ENCODE measurements around the gene ZNF70. TPM values are rescaled to one million over a fixed set of nuclear protein-coding genes. Genes with fewer than 3 reads are reported as not detected.

The ZNF70 gene
- total and polyA plus RNA-seq, 2 donors (not counting 1 experiment from before 2014, with no cell fraction given), result 2.1 to 8.3 TPM

- Histone ChIP-seq H3K9ac (ENCODE audit: low read length) (no peak overlapping the region), H3K4me2 (replicated peaks; ENCODE audit: low read depth, low read length, poor library complexity, severe bottlenecking) (no peak overlapping the region), H3K27me3 (replicated peaks in 1 of 4; ENCODE audit: control extremely low read depth in 1 of 4, control insufficient read depth in 3 of 4, insufficient read depth in 4 of 4, low read length in 3 of 4) (no peaks in the 10 kb centered on the region), H3K4me1 (ENCODE audit: control insufficient read depth in 2 of 2, insufficient read depth in 2 of 2, low read length in 2 of 2) (no peaks in the 10 kb centered on the region), H3K27ac (ENCODE audit: low read length in 2 of 2) (no peak overlapping the region), H2AFZ (ENCODE audit: insufficient read depth, low read depth, low read length, poor library complexity, severe bottlenecking) (no peak overlapping the region), H4K20me1 (ENCODE audit: control insufficient read depth, insufficient read depth, low read length, poor library complexity, severe bottlenecking) (peaks cover 25% of the 10 kb centered on the region), H3K79me2 (ENCODE audit: control insufficient read depth, insufficient read depth, low read length) (peaks cover 46% of the 10 kb centered on the region), H3K36me3 (replicated peaks in 1 of 2; ENCODE audit: control extremely low read depth in 1 of 2, control insufficient read depth in 1 of 2, extremely low read depth in 1 of 2, insufficient read depth in 2 of 2, low read length in 1 of 2) (peaks cover 12 to 85% of the 10 kb centered on the region in 2 experiments), H3K4me3 (ENCODE audit: control extremely low read depth in 1 of 5, extremely low read depth in 1 of 5, insufficient read depth in 1 of 5, low read depth in 2 of 5, low read length in 4 of 5) (no peak overlapping the region), H3K9me3 (ENCODE audit: control extremely low read depth in 1 of 3, control insufficient read depth in 2 of 3, insufficient read depth in 1 of 3, low read length in 2 of 3) (no peaks in the 10 kb centered on the region)
- Mint-ChIP-seq H3K4me1 (peaks cover 1% of the 10 kb centered on the region), H3K4me3 (no peak overlapping the region), H3K27ac (no peak overlapping the region), H3K9me3 (ENCODE audit: insufficient read depth) (no peaks in the 10 kb centered on the region), H3K27me3 (no peaks in the 10 kb centered on the region)
- intact Hi-C loops (cut with micrococcal nuclease), result no loop called here
- POLR2A ChIA-PET, result no interaction called here
- no peak for ATAC-seq (ENCODE audit: low read depth)
- TF ChIP-seq EZH2 (IDR thresholded peaks at IDR 0.05; ENCODE audit: borderline replicate concordance, insufficient read depth, low read depth, low read length, poor library complexity, severe bottlenecking) (no peak), CTCF (IDR thresholded peaks at IDR 0.05) (no peak)
- no peak for DNase-seq
- WGBS (ENCODE audit: insufficient coverage), result no CpG with 5 or more reads among the region's 3 CpGs
- CTCF ChIA-PET, result no interaction called here
These were observed 45.6 kb downstream of the ZNF70 start for GRCh38 chr22:23705358-23705757.

- Histone ChIP-seq H3K79me2 (ENCODE audit: control insufficient read depth, insufficient read depth, low read length) (peaks cover 46% of the 10 kb centered on the region), H3K36me3 (replicated peaks in 1 of 2; ENCODE audit: control extremely low read depth in 1 of 2, control insufficient read depth in 1 of 2, extremely low read depth in 1 of 2, insufficient read depth in 2 of 2, low read length in 1 of 2) (peaks cover 12 to 85% of the 10 kb centered on the region in 2 experiments), H3K4me1 (ENCODE audit: control insufficient read depth in 2 of 2, insufficient read depth in 2 of 2, low read length in 2 of 2) (no peaks in the 10 kb centered on the region), H3K9me3 (ENCODE audit: control extremely low read depth in 1 of 3, control insufficient read depth in 2 of 3, insufficient read depth in 1 of 3, low read length in 2 of 3) (no peaks in the 10 kb centered on the region), H3K4me3 (ENCODE audit: control extremely low read depth in 1 of 5, extremely low read depth in 1 of 5, insufficient read depth in 1 of 5, low read depth in 2 of 5, low read length in 4 of 5) (no peak overlapping the region), H3K4me2 (replicated peaks; ENCODE audit: low read depth, low read length, poor library complexity, severe bottlenecking) (no peak overlapping the region), H3K27ac (ENCODE audit: low read length in 2 of 2) (no peak overlapping the region), H3K9ac (ENCODE audit: low read length) (no peak overlapping the region), H2AFZ (ENCODE audit: insufficient read depth, low read depth, low read length, poor library complexity, severe bottlenecking) (no peak overlapping the region), H3K27me3 (replicated peaks in 1 of 4; ENCODE audit: control extremely low read depth in 1 of 4, control insufficient read depth in 3 of 4, insufficient read depth in 4 of 4, low read length in 3 of 4) (no peaks in the 10 kb centered on the region), H4K20me1 (ENCODE audit: control insufficient read depth, insufficient read depth, low read length, poor library complexity, severe bottlenecking) (peaks cover 25% of the 10 kb centered on the region)
- ChIA-PET CTCF (no interaction called here), POLR2A (no interaction called here)
- ATAC-seq (ENCODE audit: low read depth), result no peak
- peaks cover 1% of the 10 kb centered on the region for H3K4me1 Mint-ChIP-seq
- no peak overlapping the region for H3K27ac Mint-ChIP-seq
- no CpG with 5 or more reads among the region's 3 CpGs for WGBS (ENCODE audit: insufficient coverage)
- intact Hi-C loops (cut with micrococcal nuclease), result no loop called here
- H3K4me3 Mint-ChIP-seq, result no peak overlapping the region
- no peak for DNase-seq
- H3K27me3 Mint-ChIP-seq, result no peaks in the 10 kb centered on the region
- H3K9me3 Mint-ChIP-seq (ENCODE audit: insufficient read depth), result no peaks in the 10 kb centered on the region
- no peak for TF ChIP-seq EZH2 (IDR thresholded peaks at IDR 0.05; ENCODE audit: borderline replicate concordance, insufficient read depth, low read depth, low read length, poor library complexity, severe bottlenecking)
- no peak for TF ChIP-seq CTCF (IDR thresholded peaks at IDR 0.05)
These were observed 46.1 kb downstream of the ZNF70 start for GRCh38 chr22:23704829-23705228.

All from B cell (primary cell).